GM21786 (cell line): ENCODE measurements around the gene ATG7.
"Not testable (repeated sequence)": the region's sequence is repeated elsewhere in the genome, so short reads cannot be mapped to it uniquely, and the experiment has no call there.

Experiments
- ATAC-seq: cut with Tn5 transposase; IDR thresholded peaks from one replicate; pipeline ENCODE4 v1.9.1; 2021; ENCODE audit not compliant: unreplicated experiment

The ATG7 gene

GRCh38 chr3:11385891-11386290 lies 113.7 kb downstream of the ATG7 start:
- no peak for ATAC-seq

- ATAC-seq, result no peak
Measured at GRCh38 chr3:11386465-11387113, 114.4 kb downstream of the ATG7 start.

DNA sequence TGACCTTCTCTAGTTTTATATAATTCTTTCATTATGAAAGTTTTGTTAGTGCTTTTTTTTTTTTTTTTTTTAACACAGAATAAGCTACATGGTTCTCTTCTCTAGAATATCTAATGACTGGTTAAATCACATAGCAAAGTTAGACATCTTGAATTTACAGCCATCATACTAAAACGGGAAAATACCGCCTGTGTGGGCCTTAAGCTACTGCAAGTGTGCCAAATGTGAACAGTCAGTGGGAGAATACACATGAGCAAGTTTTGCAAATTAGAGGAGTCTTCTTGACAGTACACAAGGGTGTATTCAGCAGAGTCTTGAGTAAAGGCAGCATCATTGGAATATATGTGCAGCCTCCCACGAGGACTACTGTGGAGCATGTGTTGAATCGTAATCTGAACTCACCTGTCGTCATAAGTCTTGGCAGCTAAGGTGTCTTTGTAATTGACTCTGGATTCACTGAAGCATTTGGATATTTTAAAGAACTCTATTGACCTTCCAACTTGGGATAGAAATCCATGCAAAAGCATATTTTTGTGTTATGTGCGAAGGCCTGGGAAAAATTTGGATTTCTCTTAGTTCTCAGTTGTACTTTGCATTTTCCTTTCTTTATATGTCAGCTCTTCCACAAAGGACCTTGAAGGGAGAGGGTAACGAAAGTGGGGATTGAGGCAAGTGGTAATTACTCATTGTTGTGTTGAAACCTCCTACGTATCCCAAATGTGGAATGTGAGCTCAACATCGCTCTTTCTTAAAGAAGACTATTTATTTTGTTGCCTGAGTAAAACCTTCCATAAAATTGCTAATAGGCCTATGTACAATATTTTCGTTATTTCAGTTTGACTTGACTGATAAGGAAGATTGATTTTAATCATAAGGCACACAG lies 117.4 kb downstream of the ATG7 start:
- no peak for ATAC-seq

GRCh38 chr3:11390411-11391131 lies 118.4 kb downstream of the ATG7 start:
- no peak for ATAC-seq

GRCh38 chr3:11391174-11391879 lies 119.1 kb downstream of the ATG7 start:
- no peak for ATAC-seq

DNA sequence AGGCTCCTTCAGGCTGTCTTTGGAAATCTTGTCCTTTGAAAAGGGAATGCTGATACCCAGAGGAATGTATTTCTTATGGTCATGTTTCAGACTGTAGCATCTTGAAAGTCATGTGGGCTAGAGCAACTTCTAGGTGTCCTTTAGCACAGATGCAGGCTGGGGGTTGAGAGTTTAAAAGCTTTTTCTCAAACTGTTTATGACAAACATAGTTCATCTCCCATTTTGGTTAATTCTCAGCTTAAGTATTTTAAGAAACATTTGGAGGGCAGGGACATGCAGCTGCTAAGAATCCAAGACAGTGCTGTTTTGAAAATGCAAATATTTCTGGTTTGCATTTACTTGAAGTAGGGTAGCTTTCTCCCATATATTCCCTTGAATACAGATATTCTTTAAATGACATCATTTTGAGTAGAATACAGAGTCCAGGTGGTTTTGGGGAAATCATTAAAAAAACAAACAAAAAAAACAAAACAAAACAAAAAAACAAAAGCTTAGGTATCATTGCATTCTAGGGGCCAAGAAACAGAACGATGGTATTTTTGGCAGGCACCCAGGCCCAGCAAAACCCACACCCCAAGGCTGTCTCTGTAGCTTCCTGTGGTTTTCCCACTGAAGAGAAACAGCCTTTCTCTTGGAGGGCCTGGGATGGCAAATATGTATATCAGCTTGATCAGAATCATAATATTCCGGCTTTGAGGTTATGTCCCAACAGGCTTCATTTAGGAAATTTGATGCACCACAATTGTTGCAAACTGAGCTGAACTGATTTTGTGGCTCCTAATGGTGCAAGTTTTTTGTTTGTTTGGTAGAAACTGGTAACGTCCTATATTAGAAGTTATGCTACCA lies 120.0 kb downstream of the ATG7 start:
- ATAC-seq, result no peak

GRCh38 chr3:11392860-11393114 lies 120.6 kb downstream of the ATG7 start:
- no peak for ATAC-seq

- no peak for ATAC-seq
Measured at GRCh38 chr3:11393401-11393800, 121.2 kb downstream of the ATG7 start.

DNA sequence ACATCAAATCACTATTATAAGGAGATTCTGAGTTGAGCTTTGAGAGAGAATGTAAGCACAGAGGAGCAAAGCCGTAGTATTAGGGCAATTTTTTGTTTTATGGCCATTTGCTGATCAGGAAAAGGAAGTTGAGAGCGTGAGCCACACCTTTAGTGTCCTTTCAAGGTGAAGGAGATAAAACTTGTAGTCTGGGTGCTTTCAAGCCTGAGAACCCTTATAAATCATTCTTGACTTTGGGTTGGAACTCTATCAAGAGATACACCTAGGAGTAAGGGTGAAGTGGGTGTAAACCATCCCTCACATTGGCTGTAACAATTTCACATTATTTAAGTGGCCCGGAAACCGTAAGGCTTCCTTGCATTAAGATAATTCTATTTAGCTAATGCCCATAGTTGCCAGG lies 122.2 kb downstream of the ATG7 start:
- ATAC-seq, result no peak

- ATAC-seq, result no peak
Measured at GRCh38 chr3:11400213-11400612, 128.0 kb downstream of the ATG7 start.

DNA sequence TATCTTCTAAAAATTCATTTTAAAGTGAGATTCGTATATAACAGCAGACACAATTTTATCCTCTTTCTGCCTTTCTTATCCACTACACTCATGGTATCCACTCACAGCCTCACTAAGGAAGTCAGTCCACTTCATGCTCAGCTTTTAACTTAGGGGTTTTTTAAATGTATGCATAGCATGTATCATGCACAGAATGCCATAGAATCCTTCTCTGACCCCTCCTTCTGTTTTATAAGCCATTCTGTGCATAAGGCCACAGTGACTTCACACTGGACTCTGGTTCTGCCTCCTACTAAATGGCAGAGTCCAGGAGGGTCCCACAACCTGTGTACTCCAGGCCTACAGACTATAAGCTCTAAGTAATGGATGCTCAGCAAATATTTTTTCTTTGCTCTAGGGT lies 129.2 kb downstream of the ATG7 start:
- ATAC-seq, result no peak

DNA sequence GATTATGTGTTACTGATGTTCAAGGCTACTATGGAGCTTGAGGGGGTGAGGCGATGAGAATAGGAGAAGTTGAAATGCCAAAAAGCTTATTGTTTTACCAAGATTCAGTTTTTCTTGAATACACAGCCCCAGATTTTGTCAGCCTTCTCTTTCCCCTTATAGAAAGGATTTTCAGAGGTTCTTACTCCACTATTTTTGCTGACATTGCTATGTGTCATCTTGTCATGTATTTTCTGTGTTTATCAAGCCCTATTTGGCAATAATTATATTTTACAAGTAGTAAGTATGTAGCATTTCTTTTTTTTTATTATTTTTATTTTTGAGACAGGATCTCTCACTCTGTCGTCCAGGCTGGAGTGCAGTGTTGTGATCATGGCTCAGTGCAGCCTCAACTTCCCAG lies 133.1 kb downstream of the ATG7 start:
- ATAC-seq, result no peak

DNA sequence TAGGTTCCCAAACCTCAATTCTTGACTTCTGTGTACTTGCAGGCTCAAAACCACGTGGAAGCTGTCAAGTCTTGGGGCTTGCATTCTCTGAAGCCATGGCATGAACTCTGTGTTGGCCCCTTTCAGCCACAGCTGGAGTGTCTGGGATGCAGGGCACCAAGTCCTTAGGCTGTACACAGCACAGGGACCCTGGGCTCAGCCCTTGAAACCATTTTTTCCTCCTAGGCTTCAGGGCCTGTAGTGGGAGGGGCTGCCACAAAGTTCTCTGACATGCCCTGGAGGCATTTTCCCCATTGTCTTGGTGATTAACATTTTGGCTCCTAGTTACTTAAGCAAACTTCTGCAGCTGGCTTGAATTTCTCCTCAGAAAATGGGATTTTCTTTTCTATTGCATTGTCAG lies 135.4 kb downstream of the ATG7 start:
- no peak for ATAC-seq

DNA sequence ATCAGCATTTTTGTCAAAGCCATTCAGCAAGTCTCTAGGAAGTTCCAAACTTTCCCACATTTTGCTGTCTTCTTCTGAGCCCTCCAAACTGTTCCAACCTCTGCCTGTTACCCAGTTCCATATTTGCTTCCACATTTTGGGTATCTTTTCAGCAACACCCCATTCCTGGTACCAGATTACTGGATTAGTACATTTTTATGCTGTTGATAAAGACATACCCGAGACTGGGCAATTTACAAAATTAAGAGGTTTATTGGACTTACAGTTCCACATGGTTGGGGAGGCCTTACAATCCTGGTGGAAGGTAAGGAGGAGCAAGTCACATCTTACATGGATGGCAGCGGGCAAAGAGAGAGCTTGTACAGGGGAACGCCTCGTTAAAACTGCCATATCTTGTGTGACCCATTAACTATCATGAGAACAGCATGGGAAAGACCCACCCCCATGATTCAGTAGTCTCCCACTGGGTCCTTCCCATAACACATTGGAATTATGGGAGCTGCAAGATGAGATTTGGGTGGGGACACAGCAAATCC lies 136.2 kb downstream of the ATG7 start:
- ATAC-seq, result not testable (repeated sequence)

GRCh38 chr3:11410564-11410963 lies 138.4 kb downstream of the ATG7 start:
- no peak for ATAC-seq

- ATAC-seq, result no peak
Measured at GRCh38 chr3:11411956-11412355, 139.8 kb downstream of the ATG7 start.

DNA sequence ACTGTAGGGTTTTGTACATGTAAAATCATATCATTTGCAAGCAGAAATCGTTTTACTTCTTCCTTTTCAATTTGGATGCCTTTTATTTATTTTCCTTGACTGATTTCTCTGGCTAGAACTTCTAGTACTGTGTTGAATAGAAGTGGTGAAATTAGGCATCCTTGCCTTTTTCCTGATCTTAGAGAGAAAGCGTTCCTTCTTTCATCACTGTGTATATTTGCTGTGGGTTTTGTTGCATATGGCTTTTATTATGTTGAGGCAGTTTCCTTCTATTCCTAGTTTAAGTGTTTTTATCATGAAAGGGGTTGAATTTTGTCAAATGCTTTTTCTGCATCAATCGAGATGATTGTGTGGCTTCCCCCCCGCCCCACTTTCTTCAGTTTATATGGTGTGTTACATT lies 140.9 kb downstream of the ATG7 start:
- ATAC-seq, result no peak

DNA sequence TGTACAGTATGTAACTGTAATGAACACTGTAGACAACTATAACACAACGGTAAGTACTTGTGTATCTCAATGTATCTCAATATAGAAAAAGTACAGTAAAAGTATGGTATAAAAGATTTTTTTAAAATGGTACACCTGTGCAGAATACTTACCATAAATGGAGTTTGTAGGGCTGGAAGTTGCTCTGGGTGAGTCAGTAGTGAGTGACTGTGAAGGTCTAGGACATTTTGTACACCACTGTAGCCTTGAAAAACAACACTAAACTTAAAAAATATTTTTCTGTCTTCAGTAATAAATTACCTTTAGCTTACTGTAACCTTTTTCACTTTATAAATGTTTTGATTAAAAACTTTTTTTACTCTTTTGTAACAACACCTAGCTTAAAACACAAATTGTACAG lies 142.9 kb downstream of the ATG7 start:
- ATAC-seq, result no peak

DNA sequence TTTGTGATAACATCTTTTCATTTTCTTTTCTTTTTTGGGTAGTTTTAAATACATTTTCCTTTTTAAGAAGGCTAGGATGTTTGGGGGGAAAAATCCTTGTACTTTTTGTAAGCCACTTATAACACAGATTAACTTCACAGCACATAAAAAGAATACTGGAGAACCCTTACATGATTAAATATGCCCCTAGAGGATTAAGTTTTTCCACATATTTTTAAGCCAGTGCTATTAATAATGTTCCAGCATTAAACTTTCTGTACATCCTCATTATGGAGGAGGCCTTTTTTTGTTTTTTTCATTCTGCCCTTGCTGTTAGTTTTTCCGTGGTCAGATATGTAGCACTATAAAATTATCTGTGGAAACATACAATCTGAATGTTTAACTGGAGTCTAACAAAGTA lies 147.9 kb downstream of the ATG7 start:
- ATAC-seq, result no peak

DNA sequence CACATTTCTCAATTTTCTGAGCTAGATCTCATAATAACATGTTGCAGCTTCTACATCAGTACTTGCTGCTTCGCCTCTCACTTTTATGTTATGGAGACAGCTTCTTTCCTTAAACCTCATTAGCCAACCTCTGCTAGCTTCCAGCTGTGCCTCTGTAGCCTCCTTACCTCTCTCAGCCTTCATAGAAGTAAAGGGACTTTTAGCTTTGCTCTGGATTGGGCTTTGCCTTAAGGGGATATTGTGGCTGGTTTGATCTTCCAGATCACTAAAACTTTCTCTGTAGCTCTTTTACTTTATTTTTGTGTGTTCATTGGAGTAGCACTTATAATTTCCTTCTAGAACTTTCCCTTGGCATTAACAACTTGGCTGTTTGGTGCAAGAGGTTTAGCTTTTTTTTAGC lies 150.1 kb downstream of the ATG7 start:
- no peak for ATAC-seq
